Left kidney (tissue), 1 donor: ENCODE results near the gene CYP2C8. TPM values are rescaled to one million over a fixed set of nuclear protein-coding genes. Genes with fewer than 3 reads are reported as not detected.

ENCODE experiments used
- polyA plus RNA-seq: library from polyadenylated mRNA; unstranded; fragments of 120-200 nt; gene quantifications from one replicate; pipeline ENCODE4 v1.2.1, GENCODE V29; 2013; ENCODE audit not compliant: insufficient read length

The CYP2C8 gene
- polyA plus RNA-seq, 1 donor: 12.4 TPM

Other genes starting within 250 kb of the CYP2C8 start
- 4.8 TPM for gene CYP2C9, start 130.8 kb downstream of the CYP2C8 start, polyA plus RNA-seq
- gene ACSM6, start 124.7 kb upstream of the CYP2C8 start, polyA plus RNA-seq: 0.86 TPM
- 69.4 TPM for gene PDLIM1, start 221.5 kb upstream of the CYP2C8 start, polyA plus RNA-seq